Ishikawa (cell line): Measurements from ENCODE around the gene NFIX.

ENCODE experiments used
- CEBPB ChIP-seq: IDR thresholded peaks from 2 replicates; pipeline ENCODE4 v1.6.1; 2012
- CREB1 ChIP-seq: IDR thresholded peaks from 2 replicates; pipeline ENCODE4 v1.6.1; 2012; ENCODE audit warnings: low read depth
- EGR1 ChIP-seq: IDR thresholded peaks from 2 replicates; pipeline ENCODE4 v1.6.1; 2012
- EP300 ChIP-seq: IDR thresholded peaks from 2 replicates; pipeline ENCODE4 v1.6.1; 2012; ENCODE audit warnings: borderline replicate concordance
- FOXM1 ChIP-seq: IDR thresholded peaks from 2 replicates; pipeline ENCODE4 v1.6.1; 2012; ENCODE audit warnings: low read depth, borderline replicate concordance
- MAX ChIP-seq: IDR thresholded peaks from 2 replicates; pipeline ENCODE4 v1.6.1; 2012
- NFIC ChIP-seq: IDR thresholded peaks from 2 replicates; pipeline ENCODE4 v1.6.1; 2012
- RAD21 ChIP-seq: IDR thresholded peaks from 2 replicates; pipeline ENCODE4 v1.6.1; 2012; ENCODE audit warnings: low read depth
- REST ChIP-seq: IDR thresholded peaks from 2 replicates; pipeline ENCODE4 v1.6.1; 2012; ENCODE audit warnings: low read depth, mild to moderate bottlenecking
- TAF1 ChIP-seq: IDR thresholded peaks from 2 replicates; pipeline ENCODE4 v1.6.1; 2012; ENCODE audit warnings: low read depth, mild to moderate bottlenecking
- TCF12 ChIP-seq: IDR thresholded peaks from 2 replicates; pipeline ENCODE4 v1.6.1; 2012; ENCODE audit warnings: low read depth
- TEAD4 ChIP-seq: IDR thresholded peaks from 2 replicates; pipeline ENCODE4 v1.6.1; 2012
- USF1 ChIP-seq: IDR thresholded peaks from 2 replicates; pipeline ENCODE4 v1.6.1; 2012
- YY1 ChIP-seq: IDR thresholded peaks from 2 replicates; pipeline ENCODE4 v1.6.1; 2012; ENCODE audit warnings: low read depth
- ZBTB7A ChIP-seq: IDR thresholded peaks from 2 replicates; pipeline ENCODE4 v1.6.1; 2012; ENCODE audit warnings: low read depth

The NFIX gene

GRCh38 chr19:13092158-13092543, 96.9 kb downstream of the NFIX start:
- TF ChIP-seq REST (0 out of 2 replicates have a peak, but pooled peaks have one; percentile 6), RAD21 (no peak)

- 0 out of 2 replicates have a peak, but pooled peaks have one; percentile 11 for TF ChIP-seq ZBTB7A
- no peak for TF ChIP-seq FOXM1
- no peak for TF ChIP-seq EGR1
Measured at GRCh38 chr19:13092606-13093235, 97.4 kb downstream of the NFIX start.

GRCh38 chr19:13093407-13094105, 98.3 kb downstream of the NFIX start:
- TF ChIP-seq ZBTB7A = peak; percentile 64
- TF ChIP-seq RAD21 = peak; percentile 99
- TF ChIP-seq NFIC = no peak
- 0 out of 2 replicates have a peak, but pooled peaks have one; percentile 19 for TF ChIP-seq MAX

GRCh38 chr19:13094106-13094504, 98.8 kb downstream of the NFIX start:
- 0 out of 2 replicates have a peak, but pooled peaks have one; percentile 1 for TF ChIP-seq MAX
- no peak for TF ChIP-seq EGR1
- TF ChIP-seq ZBTB7A = peak; percentile 40; the same call in 1 of the 2 replicates

- TF ChIP-seq USF1 (no peak), CEBPB (no peak), FOXM1 (no peak), YY1 (no peak), TAF1 (no peak), CREB1 (no peak), REST (no peak), NFIC (no peak), TCF12 (no peak), TEAD4 (no peak)
Measured at GRCh38 chr19:13094771-13095392, 99.6 kb downstream of the NFIX start.

GRCh38 chr19:13095393-13095784, 100.1 kb downstream of the NFIX start:
- TF ChIP-seq YY1 (no peak), CEBPB (no peak), FOXM1 (no peak), ZBTB7A (no peak), EGR1 (no peak), EP300 (no peak), REST (no peak), USF1 (no peak), TCF12 (no peak), TAF1 (no peak), NFIC (no peak), CREB1 (no peak), MAX (no peak), RAD21 (no peak), TEAD4 (no peak)
